Measurements from ENCODE around the gene TP73.

DNA sequence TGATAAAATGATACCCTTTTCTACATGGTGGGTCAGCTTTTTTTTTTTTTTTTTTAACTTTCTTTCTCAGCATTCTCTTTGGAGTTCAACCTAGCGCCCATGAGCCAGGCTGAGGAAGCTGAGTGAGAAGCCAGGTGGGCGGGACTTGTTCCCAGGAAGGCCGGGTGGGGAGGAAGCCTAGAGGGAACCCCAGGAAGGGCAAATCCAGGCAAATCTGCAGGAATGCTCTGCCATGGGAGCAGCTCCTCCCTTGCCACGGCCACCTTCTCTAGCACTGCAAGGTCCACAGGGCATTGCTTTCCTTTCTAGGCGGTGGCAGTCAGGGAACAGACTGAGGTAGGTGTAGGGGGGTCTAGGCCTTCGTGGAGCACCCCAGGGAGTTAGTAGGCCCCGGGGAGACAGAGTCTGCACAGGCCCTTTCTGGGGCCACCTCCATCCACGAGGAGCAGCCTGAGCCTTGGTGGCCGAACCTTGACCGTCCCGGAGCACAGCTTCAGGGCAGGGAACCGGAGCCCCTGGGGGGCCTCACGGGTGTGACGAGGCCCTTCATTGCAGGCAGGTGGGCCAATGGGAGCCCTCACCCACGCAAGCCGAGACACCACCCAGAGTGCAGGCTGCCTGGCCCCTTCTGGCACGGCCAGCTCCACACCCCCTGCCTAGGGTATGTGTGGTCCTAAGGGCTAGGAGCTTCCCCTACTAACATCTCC lies 81.7 kb downstream of the TP73 start:
- TF ChIP-seq YY1 (IDR thresholded peaks at IDR 0.05; ENCODE audit: insufficient read depth, insufficient read length) = no peak
- TF ChIP-seq ZNF274 (IDR thresholded peaks at IDR 0.05; ENCODE audit: low read depth, low read length) = no peak
